H1 (cell line): ENCODE results near the gene GULP1. TPM values are rescaled to one million over a fixed set of nuclear protein-coding genes. Genes with fewer than 3 reads are reported as not detected.

Experiments used
- CHD2 ChIP-seq: IDR thresholded peaks from 2 replicates; pipeline ENCODE4 v1.6.1; 2012; ENCODE audit warnings: low read length, improper control_type of control experiment
- KDM4A ChIP-seq: IDR thresholded peaks from one replicate; pipeline ENCODE4 v1.7.1; 2012; ENCODE audit warnings: low read depth, mild to moderate bottlenecking, moderate library complexity, low read length, inconsistent platforms; ENCODE audit not compliant: severe bottlenecking
- NANOG ChIP-seq: IDR thresholded peaks from 2 replicates; pipeline ENCODE4 v1.6.1; 2011; ENCODE audit warnings: low read length, low read depth, mild to moderate bottlenecking, inconsistent platforms; ENCODE audit not compliant: insufficient read depth, poor library complexity, severe bottlenecking
- SAP30 ChIP-seq: fragments of 300-600 bp; sonication (generic); IDR thresholded peaks from 2 replicates; pipeline ENCODE4 v1.7.1; 2012; ENCODE audit warnings: low read length, moderate library complexity, mild to moderate bottlenecking, inconsistent platforms; ENCODE audit not compliant: insufficient read depth, insufficient replicate concordance
- SP2 ChIP-seq: IDR thresholded peaks from 2 replicates; pipeline ENCODE4 v1.6.1; 2012; ENCODE audit warnings: mild to moderate bottlenecking, low read length, inconsistent platforms
- ZNF274 ChIP-seq: IDR thresholded peaks from 2 replicates; pipeline ENCODE4 v1.7.0; 2012; ENCODE audit warnings: low read length, borderline replicate concordance; ENCODE audit errors: extremely low read depth
- polyA plus RNA-seq, 7 experiments: library from polyadenylated mRNA; depleted of rRNA in 3 of 7; stranded (reverse) in 5 of 7; unstranded in 2 of 7; fragments of >200 nt in 5 of 7; fragments of 200-250 nt in 2 of 7; gene quantifications; 1 replicate in 5 of 7; 2 replicates in 1 of 7; 4 replicates in 1 of 7; pipeline versions ENCODE4 v1.2.1 to v1.2.3, GENCODE V29; 2011 to 2013; ENCODE audit warnings: missing spikeins in 2 of 7, mixed read lengths in 2 of 7
- total RNA-seq: library from RNA; stranded (reverse); fragmentation: NEBNext Ultra II Directional; extraction: Animal tissue kit (Norgen Biotek cat#: 25700); gene quantifications from 2 replicates; pipeline ENCODE4 v1.2.1, GENCODE V29; 2021

The GULP1 gene
- total and polyA plus RNA-seq, 2 of the 8 experiments (the other 6 are each of a cell fraction or from before 2014, with no cell fraction given), result 69.7 to 139 TPM

GRCh38 chr2:188414869-188415753, 123.4 kb downstream of the GULP1 start (continued):
- TF ChIP-seq ZNF274 (no peak), SAP30 (no peak), CHD2 (no peak), SP2 (no peak), KDM4A (no peak), NANOG (no peak)
- TF ChIP-seq, all 59 proteins: peak for 0
